GM19397 (cell line): ENCODE measurements around the gene SLC15A1.

Source experiments
- ATAC-seq: cut with Tn5 transposase; IDR thresholded peaks from one replicate; pipeline ENCODE4 v1.9.1; 2021; ENCODE audit warnings: mild to moderate bottlenecking, moderate library complexity; ENCODE audit not compliant: unreplicated experiment

The SLC15A1 gene

GRCh38 chr13:98781470-98781869 is 29.0 kb upstream of the SLC15A1 start:
- ATAC-seq: no peak

GRCh38 chr13:98781045-98781444 is 28.6 kb upstream of the SLC15A1 start:
- no peak for ATAC-seq

GRCh38 chr13:98780451-98780850 is 28.0 kb upstream of the SLC15A1 start:
- no peak for ATAC-seq

- no peak for ATAC-seq
These were observed 27.2 kb upstream of the SLC15A1 start for GRCh38 chr13:98779695-98780094.

GRCh38 chr13:98778749-98779148 is 26.3 kb upstream of the SLC15A1 start:
- ATAC-seq: no peak

GRCh38 chr13:98776644-98777043 is 24.2 kb upstream of the SLC15A1 start:
- no peak for ATAC-seq

GRCh38 chr13:98775844-98776598 is 23.5 kb upstream of the SLC15A1 start:
- ATAC-seq: no peak

GRCh38 chr13:98775386-98775785 is 22.9 kb upstream of the SLC15A1 start:
- no peak for ATAC-seq

GRCh38 chr13:98774776-98775175 is 22.3 kb upstream of the SLC15A1 start:
- no peak for ATAC-seq

- no peak for ATAC-seq
These were observed 21.4 kb upstream of the SLC15A1 start for GRCh38 chr13:98773921-98774320.

GRCh38 chr13:98772794-98773452 is 20.5 kb upstream of the SLC15A1 start:
- no peak for ATAC-seq

- no peak for ATAC-seq
These were observed 19.6 kb upstream of the SLC15A1 start for GRCh38 chr13:98771838-98772611.

- no peak for ATAC-seq
These were observed 17.3 kb upstream of the SLC15A1 start for GRCh38 chr13:98769736-98770135.

- ATAC-seq: no peak
These were observed 16.1 kb upstream of the SLC15A1 start for GRCh38 chr13:98768522-98768921.

GRCh38 chr13:98766697-98767096 is 14.2 kb upstream of the SLC15A1 start:
- ATAC-seq: no peak

GRCh38 chr13:98765996-98766519 is 13.6 kb upstream of the SLC15A1 start:
- ATAC-seq: no peak

GRCh38 chr13:98761986-98762616 is 9.6 kb upstream of the SLC15A1 start:
- no peak for ATAC-seq

GRCh38 chr13:98761126-98761985 is 8.9 kb upstream of the SLC15A1 start:
- no peak for ATAC-seq

GRCh38 chr13:98755729-98756128 is 3.3 kb upstream of the SLC15A1 start:
- ATAC-seq: no peak

- ATAC-seq: no peak
These were observed 2.6 kb upstream of the SLC15A1 start for GRCh38 chr13:98755116-98755515.
